Chondrocyte (in vitro differentiated cells): ENCODE data around the gene COL18A1. TPM values are rescaled to one million over a fixed set of nuclear protein-coding genes. Genes with fewer than 3 reads are reported as not detected.

Experiments
- DNase-seq: peaks from one replicate; pipeline ENCODE4 v3.0.0; 2021; ENCODE audit warnings: mixed read lengths, low spot score
- H3K27ac Mint-ChIP-seq: one replicate; pipeline ENCODE4 v1.8.0; 2021; ENCODE audit warnings: mild to moderate bottlenecking, moderate library complexity, mixed read lengths; ENCODE audit not compliant: unreplicated experiment
- H3K27me3 Mint-ChIP-seq: 2 replicates; pipeline ENCODE4 v1.8.0; 2021; ENCODE audit warnings: low read depth, mixed read lengths
- H3K36me3 Mint-ChIP-seq: 2 replicates; pipeline ENCODE4 v1.8.0; 2021; ENCODE audit warnings: low read depth, mixed read lengths
- H3K4me1 Mint-ChIP-seq: 2 replicates; pipeline ENCODE4 v1.8.0; 2021; ENCODE audit warnings: low read depth, mild to moderate bottlenecking, mixed read lengths
- H3K4me3 Mint-ChIP-seq: one replicate; pipeline ENCODE4 v1.8.0; 2021; ENCODE audit warnings: mild to moderate bottlenecking, moderate library complexity, mixed read lengths; ENCODE audit not compliant: unreplicated experiment
- H3K9me3 Mint-ChIP-seq: 2 replicates; pipeline ENCODE4 v1.8.0; 2021; ENCODE audit warnings: low read depth, mixed read lengths
- CTCF ChIP-seq: fragments of 200-600 bp; sonication (generic); IDR thresholded peaks from 2 replicates; pipeline ENCODE4 v1.5.0; 2021; ENCODE audit warnings: antibody characterized with exemption, mild to moderate bottlenecking, moderate library complexity
- total RNA-seq: library from RNA; stranded (reverse); gene quantifications from 3 replicates; pipeline ENCODE4 v1.2.1, GENCODE V29; 2021

Gene COL18A1
- total RNA-seq, 1 donor from 2014 or later: 616 TPM

GRCh38 chr21:45474323-45474950 is 69.5 kb downstream of the COL18A1 start:
- H3K27me3 Mint-ChIP-seq: no peaks in the 10 kb centered on the region
- DNase-seq: no peak
- H3K4me1 Mint-ChIP-seq: peaks cover 53% of the 10 kb centered on the region
- H3K27ac Mint-ChIP-seq: peak overlapping the region; percentile 79
- H3K36me3 Mint-ChIP-seq: peaks cover 20% of the 10 kb centered on the region
- TF ChIP-seq CTCF: no peak
- H3K9me3 Mint-ChIP-seq: no peaks in the 10 kb centered on the region
- H3K4me3 Mint-ChIP-seq: no peak overlapping the region

- H3K36me3 Mint-ChIP-seq: peaks cover 21% of the 10 kb centered on the region
- H3K27ac Mint-ChIP-seq: no peak overlapping the region
- H3K4me3 Mint-ChIP-seq: no peak overlapping the region
- peaks cover 46% of the 10 kb centered on the region for H3K4me1 Mint-ChIP-seq
- H3K9me3 Mint-ChIP-seq: no peaks in the 10 kb centered on the region
- DNase-seq: no peak
- no peaks in the 10 kb centered on the region for H3K27me3 Mint-ChIP-seq
- no peak for TF ChIP-seq CTCF
Observed at GRCh38 chr21:45475004-45475685, 70.2 kb downstream of the COL18A1 start.

GRCh38 chr21:45475797-45476570 is 71.0 kb downstream of the COL18A1 start:
- Mint-ChIP-seq H3K27me3 (no peaks in the 10 kb centered on the region), H3K27ac (no peak overlapping the region), H3K36me3 (peaks cover 21% of the 10 kb centered on the region), H3K9me3 (no peaks in the 10 kb centered on the region), H3K4me3 (no peak overlapping the region), H3K4me1 (peaks cover 38% of the 10 kb centered on the region)
- DNase-seq: no peak
- TF ChIP-seq CTCF: no peak

DNA sequence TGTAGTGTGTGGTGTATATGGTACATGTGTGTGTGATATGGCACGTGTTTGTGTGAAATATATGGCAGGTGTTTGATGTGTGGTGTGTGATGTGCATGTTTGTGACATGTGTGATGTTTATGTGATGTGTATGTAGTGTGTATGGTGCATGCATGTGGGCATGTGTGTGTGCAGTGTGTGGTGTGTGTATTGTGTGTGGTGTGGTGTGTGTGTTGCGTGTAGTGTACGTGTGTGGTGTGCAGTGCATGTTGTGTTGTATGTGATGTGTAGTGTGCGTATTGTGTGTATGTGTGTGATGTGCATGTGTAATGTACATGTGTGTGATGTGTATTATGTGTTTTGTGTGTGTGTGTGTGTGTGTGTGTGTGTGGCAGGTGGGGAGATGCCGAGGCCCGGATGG is 71.6 kb downstream of the COL18A1 start:
- Mint-ChIP-seq H3K27ac (no peak overlapping the region), H3K36me3 (peaks cover 21% of the 10 kb centered on the region), H3K4me1 (peaks cover 32% of the 10 kb centered on the region), H3K9me3 (no peaks in the 10 kb centered on the region), H3K4me3 (no peak overlapping the region), H3K27me3 (no peaks in the 10 kb centered on the region)
- TF ChIP-seq CTCF: no peak
- DNase-seq: no peak
